ENCODE results near the gene ATP1B2.

- TF ChIP-seq, protein P1, sequence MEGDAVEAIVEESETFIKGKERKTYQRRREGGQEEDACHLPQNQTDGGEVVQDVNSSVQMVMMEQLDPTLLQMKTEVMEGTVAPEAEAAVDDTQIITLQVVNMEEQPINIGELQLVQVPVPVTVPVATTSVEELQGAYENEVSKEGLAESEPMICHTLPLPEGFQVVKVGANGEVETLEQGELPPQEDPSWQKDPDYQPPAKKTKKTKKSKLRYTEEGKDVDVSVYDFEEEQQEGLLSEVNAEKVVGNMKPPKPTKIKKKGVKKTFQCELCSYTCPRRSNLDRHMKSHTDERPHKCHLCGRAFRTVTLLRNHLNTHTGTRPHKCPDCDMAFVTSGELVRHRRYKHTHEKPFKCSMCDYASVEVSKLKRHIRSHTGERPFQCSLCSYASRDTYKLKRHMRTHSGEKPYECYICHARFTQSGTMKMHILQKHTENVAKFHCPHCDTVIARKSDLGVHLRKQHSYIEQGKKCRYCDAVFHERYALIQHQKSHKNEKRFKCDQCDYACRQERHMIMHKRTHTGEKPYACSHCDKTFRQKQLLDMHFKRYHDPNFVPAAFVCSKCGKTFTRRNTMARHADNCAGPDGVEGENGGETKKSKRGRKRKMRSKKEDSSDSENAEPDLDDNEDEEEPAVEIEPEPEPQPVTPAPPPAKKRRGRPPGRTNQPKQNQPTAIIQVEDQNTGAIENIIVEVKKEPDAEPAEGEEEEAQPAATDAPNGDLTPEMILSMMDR (IDR thresholded peaks at IDR 0.05): no peak
- no peak for TF ChIP-seq ZBTB21 (CRISPR knock-in tag; IDR thresholded peaks at IDR 0.05; ENCODE audit: borderline replicate concordance)
- no peak for TF ChIP-seq TEAD4 (CRISPR knock-in tag; IDR thresholded peaks at IDR 0.05)
- no peak for TF ChIP-seq MAX (CRISPR knock-in tag; IDR thresholded peaks at IDR 0.05)
- TF ChIP-seq RELA (CRISPR knock-in tag; IDR thresholded peaks at IDR 0.05; ENCODE audit: borderline replicate concordance): no peak
- no peak for TF ChIP-seq ATF1 (CRISPR knock-in tag; IDR thresholded peaks at IDR 0.05)
- TF ChIP-seq GABPB1 (CRISPR knock-in tag; IDR thresholded peaks at IDR 0.05): no peak
- no peak for TF ChIP-seq JUN (CRISPR knock-in tag; IDR thresholded peaks at IDR 0.05)
- TF ChIP-seq, protein P2, sequence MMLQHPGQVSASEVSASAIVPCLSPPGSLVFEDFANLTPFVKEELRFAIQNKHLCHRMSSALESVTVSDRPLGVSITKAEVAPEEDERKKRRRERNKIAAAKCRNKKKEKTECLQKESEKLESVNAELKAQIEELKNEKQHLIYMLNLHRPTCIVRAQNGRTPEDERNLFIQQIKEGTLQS (CRISPR knock-in tag; conservative IDR thresholded peaks at IDR 0.05): no peak
- TF ChIP-seq FOXP1 (CRISPR knock-in tag; IDR thresholded peaks at IDR 0.05; ENCODE audit: borderline replicate concordance): no peak
- TF ChIP-seq FOXJ3 (CRISPR knock-in tag; IDR thresholded peaks at IDR 0.05; ENCODE audit: borderline replicate concordance): no peak
Measured at GRCh38 chr17:7636163-7636562, 14.6 kb upstream of the ATP1B2 start.

All from WTC11 (cell line).